SK-N-MC (cell line): Measurements from ENCODE around the gene IL1RAPL1.

Experiments used
- DNase-seq: peaks from one replicate; pipeline ENCODE4 v3.0.0-alpha.2; 2011; ENCODE audit warnings: low read depth, low spot score
- H3K27ac ChIP-seq: fragments of 200-600 bp; sonication (generic); 2 replicates; pipeline ENCODE4 v1.5.1; 2016; ENCODE audit warnings: mixed run types
- H3K36me3 ChIP-seq: fragments of 200-600 bp; sonication (generic); 2 replicates; pipeline ENCODE4 v1.6.1; 2017; ENCODE audit warnings: antibody characterized with exemption, low read length, mixed read lengths; ENCODE audit not compliant: insufficient read depth
- H3K4me3 ChIP-seq: fragments of 200-600 bp; sonication (generic); 2 replicates; pipeline ENCODE4 v1.5.1; 2016
- H3K9ac ChIP-seq: fragments of 200-600 bp; sonication (generic); 2 replicates; pipeline ENCODE4 v1.8.0; 2017; ENCODE audit warnings: mixed run types, mixed read lengths; ENCODE audit not compliant: insufficient read length
- H3K9me3 ChIP-seq: fragments of 200-600 bp; sonication (generic); 2 replicates; pipeline ENCODE4 v1.6.1; 2017; ENCODE audit warnings: low read depth, mild to moderate bottlenecking, antibody characterized with exemption, low read length, moderate library complexity, mixed read lengths
- EZH2 ChIP-seq: fragments of 200-600 bp; sonication (generic); IDR thresholded peaks from one replicate; pipeline ENCODE4 v1.6.1; 2017; ENCODE audit warnings: antibody characterized with exemption
- FOXP2 ChIP-seq: optimal IDR thresholded peaks from 2 replicates; pipeline ENCODE3; 2011; ENCODE audit warnings: mild to moderate bottlenecking, moderate library complexity; ENCODE audit not compliant: insufficient read depth; ENCODE audit errors: extremely low read length, control extremely low read depth
- POLR2AphosphoS5 ChIP-seq: IDR thresholded peaks from 2 replicates; pipeline ENCODE4 v1.6.1; 2012; ENCODE audit warnings: mild to moderate bottlenecking, low read depth, low read length, borderline replicate concordance

IL1RAPL1 gene

GRCh38 chrX:28854637-28855036, 267.4 kb downstream of the IL1RAPL1 start:
- H3K4me3 ChIP-seq: no peak overlapping the region
- no peak overlapping the region for H3K27ac ChIP-seq
- TF ChIP-seq FOXP2 (no peak), EZH2 (no peak), POLR2AphosphoS5 (no peak)
- H3K9ac ChIP-seq: no peak overlapping the region
- no peaks in the 10 kb centered on the region for H3K36me3 ChIP-seq
- DNase-seq: no peak
- no peaks in the 10 kb centered on the region for H3K9me3 ChIP-seq

GRCh38 chrX:28876408-28876807, 289.2 kb downstream of the IL1RAPL1 start:
- Histone ChIP-seq H3K9ac (no peak overlapping the region), H3K4me3 (no peak overlapping the region), H3K9me3 (no peaks in the 10 kb centered on the region), H3K27ac (no peak overlapping the region), H3K36me3 (no peaks in the 10 kb centered on the region)
- TF ChIP-seq FOXP2 (no peak), EZH2 (no peak), POLR2AphosphoS5 (no peak)
- no peak for DNase-seq

DNA sequence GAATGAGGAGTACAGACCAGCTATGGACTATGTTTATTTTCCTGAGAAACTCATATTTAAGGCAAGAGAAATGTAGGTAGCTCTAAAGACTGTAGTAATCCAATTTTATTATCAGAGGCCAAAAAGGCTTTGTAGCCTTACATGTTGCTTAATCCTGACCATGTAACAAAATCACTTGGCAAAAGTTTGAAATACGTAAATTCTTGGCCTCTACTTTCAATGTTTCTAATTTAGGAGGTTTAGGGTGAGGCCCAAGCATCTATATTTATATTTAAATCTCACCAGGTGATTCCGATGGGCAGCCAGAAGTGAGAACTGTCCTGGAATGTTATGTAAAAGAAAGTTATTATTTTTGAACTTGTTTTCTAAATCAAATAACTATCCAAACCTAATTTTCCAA, 289.7 kb downstream of the IL1RAPL1 start:
- no peak overlapping the region for H3K4me3 ChIP-seq
- no peaks in the 10 kb centered on the region for H3K36me3 ChIP-seq
- DNase-seq: no peak
- H3K9ac ChIP-seq: no peak overlapping the region
- no peaks in the 10 kb centered on the region for H3K9me3 ChIP-seq
- no peak overlapping the region for H3K27ac ChIP-seq
- TF ChIP-seq POLR2AphosphoS5: no peak
- no peak for TF ChIP-seq EZH2
- TF ChIP-seq FOXP2: no peak

DNA sequence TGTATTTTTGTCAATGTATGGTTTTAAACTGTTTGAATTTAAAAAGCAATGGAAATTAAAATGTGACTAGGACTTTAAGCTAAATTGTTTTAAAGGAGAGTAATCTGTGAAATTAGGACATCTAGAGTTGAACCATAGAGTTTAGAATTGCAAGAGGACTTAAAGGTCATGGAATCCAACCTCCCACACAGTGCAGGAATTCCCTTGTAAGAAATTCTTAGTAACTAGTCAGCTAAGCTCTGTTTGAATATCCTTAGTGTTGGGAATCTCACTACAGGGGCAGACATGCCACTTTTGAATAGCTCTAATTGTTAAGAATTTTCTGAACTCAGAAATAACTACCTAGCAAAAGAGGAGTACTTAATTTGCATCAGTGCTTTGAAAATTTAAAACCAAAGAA, 292.9 kb downstream of the IL1RAPL1 start:
- no peak for DNase-seq
- no peak overlapping the region for H3K4me3 ChIP-seq
- no peaks in the 10 kb centered on the region for H3K9me3 ChIP-seq
- TF ChIP-seq POLR2AphosphoS5 (no peak), EZH2 (no peak), FOXP2 (no peak)
- no peak overlapping the region for H3K27ac ChIP-seq
- no peaks in the 10 kb centered on the region for H3K36me3 ChIP-seq
- no peak overlapping the region for H3K9ac ChIP-seq

DNA sequence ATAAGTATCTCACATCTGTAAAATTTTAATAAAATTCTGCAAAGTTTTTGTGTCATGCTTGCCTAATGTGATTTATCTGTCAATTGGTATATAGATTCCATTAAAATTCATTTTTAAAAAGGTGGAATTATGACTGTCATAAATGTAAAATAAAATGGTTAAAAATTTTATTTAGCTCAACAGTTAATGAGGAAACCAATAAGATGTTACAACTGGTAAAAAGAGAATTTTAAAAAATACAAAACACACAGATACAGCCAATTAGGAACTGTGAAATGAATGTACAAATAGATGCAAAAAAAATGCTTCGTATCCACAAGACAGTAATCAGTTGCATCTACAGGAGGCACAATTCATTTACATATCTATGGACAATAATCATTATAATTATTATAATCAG, 297.6 kb downstream of the IL1RAPL1 start:
- Histone ChIP-seq H3K4me3 (no peak overlapping the region), H3K36me3 (no peaks in the 10 kb centered on the region), H3K27ac (no peak overlapping the region), H3K9ac (no peak overlapping the region), H3K9me3 (no peaks in the 10 kb centered on the region)
- TF ChIP-seq FOXP2: no peak
- no peak for TF ChIP-seq EZH2
- no peak for TF ChIP-seq POLR2AphosphoS5
- no peak for DNase-seq

DNA sequence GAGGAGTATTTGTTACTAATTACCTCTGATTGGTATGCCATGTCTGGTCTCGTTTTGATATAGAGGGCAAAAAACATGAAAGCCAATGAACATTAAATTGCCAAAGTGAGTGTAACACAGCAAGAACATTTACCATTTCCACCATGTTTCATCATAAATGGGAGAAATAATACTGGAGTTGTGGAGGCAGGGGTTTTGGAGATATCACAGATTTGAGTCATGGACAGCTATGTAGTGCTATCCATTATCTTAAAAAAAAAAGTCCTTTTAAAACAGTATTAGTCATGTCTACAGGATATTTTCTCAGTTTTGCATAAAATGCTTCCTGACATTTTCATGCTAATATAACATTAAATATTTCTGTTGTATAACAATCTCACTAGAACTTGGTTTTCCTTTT, 301.2 kb downstream of the IL1RAPL1 start:
- H3K9ac ChIP-seq: no peak overlapping the region
- no peak overlapping the region for H3K27ac ChIP-seq
- H3K4me3 ChIP-seq: no peak overlapping the region
- H3K9me3 ChIP-seq: no peaks in the 10 kb centered on the region
- DNase-seq: no peak
- H3K36me3 ChIP-seq: no peaks in the 10 kb centered on the region
- no peak for TF ChIP-seq FOXP2
- TF ChIP-seq EZH2: no peak
- TF ChIP-seq POLR2AphosphoS5: no peak

GRCh38 chrX:28889591-28890090, 302.4 kb downstream of the IL1RAPL1 start:
- DNase-seq: no peak
- H3K27ac ChIP-seq: no peak overlapping the region
- no peak for TF ChIP-seq FOXP2
- no peak for TF ChIP-seq EZH2
- no peak for TF ChIP-seq POLR2AphosphoS5
- H3K9ac ChIP-seq: no peak overlapping the region
- H3K4me3 ChIP-seq: no peak overlapping the region
- H3K36me3 ChIP-seq: no peaks in the 10 kb centered on the region
- H3K9me3 ChIP-seq: no peaks in the 10 kb centered on the region

DNA sequence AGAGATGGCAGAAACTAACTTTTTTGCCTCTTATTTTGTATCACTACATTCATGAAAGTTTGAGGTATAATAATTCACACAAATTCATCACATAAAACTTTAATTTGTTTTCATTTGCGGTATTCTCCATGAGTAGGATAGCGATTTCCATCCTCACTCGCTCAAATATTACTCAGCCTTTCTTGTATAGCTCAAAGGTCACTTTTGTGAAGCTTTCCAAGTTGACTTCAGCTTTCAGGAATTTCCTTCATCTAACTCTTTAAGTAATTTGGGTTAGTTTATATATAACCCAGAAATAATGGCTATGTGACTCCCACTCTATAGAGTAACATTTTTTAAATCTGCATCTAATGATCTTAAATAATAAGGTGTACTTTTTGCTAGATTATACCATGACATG, 314.4 kb downstream of the IL1RAPL1 start:
- no peak for TF ChIP-seq FOXP2
- TF ChIP-seq EZH2: no peak
- no peak for TF ChIP-seq POLR2AphosphoS5
- H3K9ac ChIP-seq: no peak overlapping the region
- no peaks in the 10 kb centered on the region for H3K36me3 ChIP-seq
- H3K9me3 ChIP-seq: no peaks in the 10 kb centered on the region
- H3K27ac ChIP-seq: no peak overlapping the region
- no peak overlapping the region for H3K4me3 ChIP-seq
- DNase-seq: no peak

- Histone ChIP-seq H3K4me3 (no peak overlapping the region), H3K27ac (no peak overlapping the region), H3K36me3 (no peaks in the 10 kb centered on the region), H3K9me3 (no peaks in the 10 kb centered on the region), H3K9ac (no peak overlapping the region)
- TF ChIP-seq POLR2AphosphoS5 (no peak), EZH2 (no peak), FOXP2 (no peak)
- DNase-seq: no peak
Observed at GRCh38 chrX:28910487-28910886, 323.2 kb downstream of the IL1RAPL1 start.
